SK-N-DZ (cell line): Measurements from ENCODE around the gene TLN1.

Source experiments
- small RNA-seq, 2 experiments: library from RNA; depleted of rRNA; stranded (forward); fragments of <200 nt; gene quantifications; one replicate each; pipeline ENCODE3, GENCODE V24; 2014

Gene TLN1

Small RNAs within 50 kb of the gene (small RNA-seq; reads per million reads assigned to genes)
- gene MIR6853 = 0 to 0.03 reads per million in 2 experiments
- gene RMRP = 0 reads per million in 2 experiments
- gene RN7SL22P = 0 to 0.04 reads per million in 2 experiments
